Measurements from ENCODE around the gene ZBTB6. TPM values are rescaled to one million over a fixed set of nuclear protein-coding genes. Genes with fewer than 3 reads are reported as not detected.
A peak's percentile ranks its signal among the peaks of the same experiment; 100 is the strongest.

Gene ZBTB6
- total and polyA plus RNA-seq, 2 of the 13 experiments (the other 11 are each of a cell fraction or from before 2014, with no cell fraction given), result 3.7 to 7.1 TPM

- TF ChIP-seq ZNF33A (CRISPR knock-in tag; IDR thresholded peaks at IDR 0.05; ENCODE audit: borderline replicate concordance) (no peak), ZBTB7A (CRISPR knock-in tag; IDR thresholded peaks at IDR 0.05) (no peak), GATAD2A (CRISPR knock-in tag; IDR thresholded peaks at IDR 0.05) (peak; percentile 45; the same call in 1 of the 2 replicates), BORCS8-MEF2B (CRISPR knock-in tag; IDR thresholded peaks at IDR 0.05) (peak; percentile 69; the same call in 1 of the 2 replicates), HOMEZ (CRISPR knock-in tag; IDR thresholded peaks at IDR 0.05; ENCODE audit: low read depth) (peak; percentile 65; the same call in 1 of the 2 replicates), ZNF331 (CRISPR knock-in tag; IDR thresholded peaks at IDR 0.05) (peak; percentile 43; the same call in 1 of the 2 replicates), ZNF577 (CRISPR knock-in tag; IDR thresholded peaks at IDR 0.05; ENCODE audit: borderline replicate concordance, low read depth) (no peak), ZNF230 (CRISPR knock-in tag; IDR thresholded peaks at IDR 0.05) (peak; percentile 51; the same call in 1 of the 2 replicates), ZNF333 (CRISPR knock-in tag; IDR thresholded peaks at IDR 0.05; ENCODE audit: borderline replicate concordance) (no peak; the same call in 1 of the 2 replicates), RELA (CRISPR knock-in tag; IDR thresholded peaks at IDR 0.05) (peak; percentile 87; the same call in 1 of the 2 replicates), NFYB (CRISPR knock-in tag; IDR thresholded peaks at IDR 0.05) (peak; percentile 92), SETDB1 (CRISPR knock-in tag; IDR thresholded peaks at IDR 0.05; ENCODE audit: borderline replicate concordance) (no peak), NR2F2 (IDR thresholded peaks at IDR 0.05; ENCODE audit: borderline replicate concordance, low read depth) (no peak), SALL2 (CRISPR knock-in tag; IDR thresholded peaks at IDR 0.05) (no peak; the same call in none of the 2 replicates), PRDM15 (CRISPR knock-in tag; IDR thresholded peaks at IDR 0.05) (no peak), ZNF512 (CRISPR knock-in tag; IDR thresholded peaks at IDR 0.05) (no peak), RFX5 (IDR thresholded peaks at IDR 0.05; ENCODE audit: low read depth, low read length) (no peak), CREB1 (IDR thresholded peaks at IDR 0.05) (peak; percentile 54), CREB1 (CRISPR knock-in tag; IDR thresholded peaks at IDR 0.05) (peak; percentile 70)
Observed at GRCh38 chr9:122931226-122932121, 18.4 kb upstream of the ZBTB6 start, which contains the start of gene ZBTB26 (continued).

All from HepG2 (cell line).